Dermis microvascular lymphatic vessel endothelial cell (primary cell): ENCODE data around the gene SLC30A2. TPM values are rescaled to one million over a fixed set of nuclear protein-coding genes. Genes with fewer than 3 reads are reported as not detected.
A peak's percentile ranks its signal among the peaks of the same experiment; 100 is the strongest.
"Not testable (repeated sequence)": the region's sequence is repeated elsewhere in the genome, so short reads cannot be mapped to it uniquely, and the experiment has no call there.

Experiments used
- DNase-seq, 2 donors: peaks; one replicate each; pipeline versions ENCODE4 v3.0.0 to v3.0.0-alpha.2; 2010; ENCODE audit warnings: low read depth in 2 of 2
- total RNA-seq: library from RNA; depleted of rRNA; stranded (reverse); fragments of >200 nt; gene quantifications from 2 replicates; pipeline ENCODE4 v1.2.1, GENCODE V29; 2014

Gene SLC30A2, protein sequence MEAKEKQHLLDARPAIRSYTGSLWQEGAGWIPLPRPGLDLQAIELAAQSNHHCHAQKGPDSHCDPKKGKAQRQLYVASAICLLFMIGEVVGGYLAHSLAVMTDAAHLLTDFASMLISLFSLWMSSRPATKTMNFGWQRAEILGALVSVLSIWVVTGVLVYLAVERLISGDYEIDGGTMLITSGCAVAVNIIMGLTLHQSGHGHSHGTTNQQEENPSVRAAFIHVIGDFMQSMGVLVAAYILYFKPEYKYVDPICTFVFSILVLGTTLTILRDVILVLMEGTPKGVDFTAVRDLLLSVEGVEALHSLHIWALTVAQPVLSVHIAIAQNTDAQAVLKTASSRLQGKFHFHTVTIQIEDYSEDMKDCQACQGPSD
- 0.13 TPM in 1 of 2 replicates, not detected in the other for total RNA-seq

DNA sequence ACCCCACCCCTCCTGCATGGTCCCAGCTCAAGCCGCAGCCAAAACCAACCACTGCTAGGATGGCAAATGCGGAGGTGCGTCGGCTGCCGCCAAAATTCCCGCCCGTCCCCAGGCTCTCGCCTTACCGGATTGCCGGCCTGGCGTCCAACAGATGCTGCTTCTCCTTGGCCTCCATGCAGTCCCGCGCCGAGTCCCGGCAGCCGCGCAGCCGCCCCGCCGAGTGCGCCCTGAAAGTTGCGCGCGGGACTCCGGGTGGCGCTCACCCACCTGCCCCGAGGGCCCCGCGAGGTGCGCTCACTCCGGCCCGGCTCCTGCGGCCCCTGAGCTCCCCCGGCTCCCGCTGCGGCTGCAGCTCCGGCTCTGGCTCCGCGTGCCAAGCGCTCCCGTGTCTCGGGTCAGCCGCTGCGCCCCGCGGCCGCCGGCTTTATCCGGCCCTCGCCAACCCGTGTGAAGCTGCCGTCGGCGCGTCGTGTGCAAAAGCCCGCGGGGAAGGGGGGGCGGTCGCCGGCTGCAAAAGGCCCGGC lies at the start of gene SLC30A2:
TSS of gene SLC30A2 (minus strand) at position 397 of the 524 bp plus-strand sequence. CDS start at position 175, 222 bp downstream.
- no peak for DNase-seq

DNA sequence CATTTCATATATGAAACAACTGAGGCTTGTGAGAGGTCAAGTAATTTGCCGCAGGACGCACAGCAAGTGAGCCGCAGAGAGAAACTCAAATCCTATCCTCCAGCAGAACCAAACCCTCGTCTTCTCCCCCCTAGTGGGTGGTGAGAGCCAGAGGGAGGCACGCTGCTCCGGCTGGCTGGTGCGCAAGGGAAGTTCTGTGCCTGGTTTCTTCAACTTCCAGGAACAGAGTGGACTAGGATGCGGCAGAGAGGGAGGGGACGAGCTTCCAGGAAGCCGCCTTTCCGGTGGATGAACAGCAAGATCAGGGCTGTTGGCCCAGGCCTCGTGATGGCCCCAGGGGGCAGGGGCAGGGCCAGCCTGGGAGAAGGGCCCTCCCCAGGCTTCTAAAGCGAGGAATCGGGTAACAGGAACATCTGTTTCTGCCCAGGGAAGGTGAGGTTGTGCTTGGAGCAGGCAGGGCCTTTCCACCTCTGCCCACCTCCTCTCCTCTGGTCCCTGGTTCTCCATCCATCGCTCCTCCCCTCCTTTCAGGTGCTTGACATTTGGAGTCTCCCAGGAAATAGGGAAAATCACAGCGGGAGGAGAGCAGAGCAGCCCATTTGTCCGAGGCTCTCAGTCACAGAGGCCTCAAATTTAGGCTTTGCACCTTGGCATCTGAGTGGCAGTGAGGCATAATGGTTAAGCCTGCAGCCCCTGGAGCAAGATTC lies 48.9 kb upstream of the SLC30A2 start:
- peak in 1 of 2 donors; percentile 17 for DNase-seq

DNA sequence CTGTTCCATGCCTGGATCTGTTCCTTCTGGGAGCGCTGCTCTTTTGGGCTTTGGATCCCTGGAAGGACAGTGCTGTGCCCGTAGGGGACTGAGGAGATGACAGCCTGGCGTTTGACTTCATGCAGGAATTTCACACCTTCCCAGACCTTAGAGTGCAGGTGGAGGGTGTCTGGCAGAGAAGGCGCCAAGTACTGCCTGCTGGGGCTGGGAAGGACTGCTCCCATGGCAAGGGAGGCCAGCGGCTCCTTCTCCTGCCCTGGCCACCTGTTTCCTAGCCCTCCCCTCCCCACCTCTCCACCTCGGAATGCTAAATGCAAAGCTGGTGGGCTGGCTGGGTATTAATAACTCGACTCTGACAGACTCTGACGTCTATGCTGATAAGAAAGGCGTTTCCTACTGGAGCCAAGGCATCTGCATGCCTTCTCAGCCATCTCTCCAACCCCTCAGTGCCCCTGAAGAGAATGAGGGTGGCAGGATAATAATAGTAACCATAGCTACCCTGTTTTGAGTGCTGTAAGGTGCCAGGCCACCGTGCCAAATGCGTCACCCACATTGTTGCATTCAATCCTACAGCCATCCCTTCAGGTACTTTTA lies 48.3 kb upstream of the SLC30A2 start:
- no peak for DNase-seq

DNA sequence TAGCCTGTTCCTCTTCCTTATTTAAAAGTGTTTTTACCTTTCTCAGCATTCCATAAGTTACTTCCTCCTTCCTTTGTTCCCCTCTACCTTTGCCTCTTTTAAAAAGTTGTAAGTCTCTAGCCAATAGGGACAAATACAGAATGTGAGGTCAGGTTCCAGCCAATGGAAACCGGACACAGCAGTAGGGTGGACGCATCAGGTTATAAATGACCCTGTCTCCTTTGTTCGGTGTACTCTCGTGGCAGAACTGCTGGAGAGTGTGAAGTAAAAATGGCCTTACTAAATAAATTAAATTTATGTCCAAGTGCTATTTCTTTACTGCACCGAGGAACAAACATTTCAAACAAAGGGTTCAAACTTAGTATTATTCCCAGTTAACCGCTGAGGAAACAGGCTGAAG lies 47.7 kb upstream of the SLC30A2 start:
- not testable (repeated sequence) for DNase-seq

DNA sequence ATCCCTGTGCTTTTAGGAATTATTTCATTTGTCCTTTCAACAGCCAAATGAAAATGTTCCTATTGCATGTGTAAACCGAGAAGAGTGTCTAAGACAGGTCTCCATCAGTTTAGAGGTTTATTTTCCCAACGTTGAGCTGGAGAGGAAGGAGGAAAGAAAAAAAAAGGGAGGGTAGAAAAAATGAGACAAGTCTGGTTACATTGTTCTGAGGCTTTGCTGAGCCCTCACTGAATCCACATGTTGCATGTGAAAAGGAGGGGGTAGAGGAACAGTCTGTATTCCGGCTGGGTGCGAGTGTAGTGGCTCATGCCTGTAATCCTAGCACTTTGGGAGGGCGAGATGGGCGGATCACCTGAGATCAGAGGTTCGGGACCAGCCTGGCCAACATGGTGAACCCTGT lies 46.5 kb upstream of the SLC30A2 start:
- DNase-seq: no peak

- no peak for DNase-seq
Observed at GRCh38 chr1:26090893-26091292, 45.0 kb upstream of the SLC30A2 start.

GRCh38 chr1:26089125-26089524 lies 43.2 kb upstream of the SLC30A2 start:
- no peak for DNase-seq

- no peak for DNase-seq
Observed at GRCh38 chr1:26084844-26085243, 38.9 kb upstream of the SLC30A2 start.

DNA sequence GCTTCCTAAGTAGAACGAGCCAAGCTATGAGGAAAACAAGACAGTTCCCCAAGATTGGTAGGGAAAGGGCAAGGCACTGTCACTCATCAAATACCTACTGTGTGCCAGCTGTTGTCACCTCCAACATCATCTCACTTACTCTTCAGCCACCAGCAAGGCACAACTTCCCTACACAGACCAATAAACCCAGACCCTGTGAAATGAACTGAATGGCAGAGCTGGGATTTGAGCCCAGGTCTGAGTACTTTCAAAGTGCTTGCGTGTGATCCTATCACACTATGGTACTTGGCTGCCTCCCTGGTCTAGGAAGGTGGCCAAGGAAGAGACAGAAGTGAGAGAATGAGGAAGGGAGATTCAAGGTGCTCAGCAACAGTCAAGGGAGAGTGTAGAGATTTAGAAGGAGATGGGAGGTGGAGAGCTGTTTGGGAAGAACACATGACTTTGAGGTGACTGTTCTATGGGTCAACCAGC lies 38.2 kb upstream of the SLC30A2 start:
- DNase-seq: no peak

DNA sequence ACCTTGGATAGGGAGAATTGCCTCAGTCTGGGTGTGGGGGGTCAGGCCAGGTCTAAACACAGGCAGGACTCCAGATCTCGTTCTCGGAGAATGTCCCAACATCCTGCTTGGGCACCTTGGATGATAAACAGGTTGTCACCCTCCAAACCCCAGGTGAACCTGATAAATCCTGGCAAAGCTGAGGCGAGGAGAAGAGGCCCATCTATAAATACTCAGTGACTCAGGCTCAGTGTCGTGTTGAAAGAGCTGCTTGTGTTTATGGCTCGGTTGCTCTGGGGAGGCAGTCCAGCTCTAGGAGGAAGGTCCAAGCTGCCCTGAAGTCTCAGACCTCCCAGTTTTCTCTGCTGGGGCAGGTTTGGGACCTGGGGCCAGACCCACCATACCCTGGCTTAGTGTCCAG lies 37.3 kb upstream of the SLC30A2 start:
- no peak for DNase-seq

GRCh38 chr1:26082020-26082350 lies 36.1 kb upstream of the SLC30A2 start:
- DNase-seq: no peak

DNA sequence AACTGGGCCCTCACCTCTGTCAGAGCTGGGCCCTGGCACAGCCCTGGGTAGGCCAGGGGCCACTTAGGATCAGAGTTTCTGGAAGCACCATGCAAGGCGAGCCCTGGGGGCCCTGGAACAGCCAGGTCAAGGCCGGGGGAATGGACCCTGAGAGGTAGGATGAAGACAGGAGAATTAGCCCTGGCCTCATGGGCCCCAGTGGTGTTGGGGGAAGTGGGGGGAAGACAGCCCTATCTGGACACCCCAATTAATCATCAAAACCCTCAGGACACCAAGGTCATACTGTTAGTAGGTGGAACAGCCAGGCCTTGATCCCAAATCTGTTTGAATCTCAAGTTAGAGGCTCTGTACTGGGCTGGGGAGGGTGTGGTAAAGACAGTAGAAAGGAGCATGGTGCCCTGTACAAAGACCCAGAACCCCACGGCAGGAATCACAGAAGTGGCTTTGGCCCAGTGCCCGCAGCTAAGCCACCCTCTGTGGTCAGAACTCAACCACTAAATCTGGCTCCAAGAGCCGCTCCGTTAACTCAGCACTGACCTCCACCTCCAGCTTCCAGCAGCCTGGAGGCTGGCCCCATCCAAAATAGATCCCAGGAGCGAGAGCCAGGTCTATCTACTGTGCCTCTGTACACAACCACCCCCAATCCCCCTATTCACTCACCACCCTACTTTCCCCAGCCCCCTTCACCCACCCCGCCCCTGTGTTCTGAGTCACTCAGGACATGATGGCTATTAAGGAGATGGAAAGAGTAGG lies 35.5 kb upstream of the SLC30A2 start:
- no peak for DNase-seq

GRCh38 chr1:26079960-26080814 lies 34.3 kb upstream of the SLC30A2 start:
- no peak for DNase-seq

DNA sequence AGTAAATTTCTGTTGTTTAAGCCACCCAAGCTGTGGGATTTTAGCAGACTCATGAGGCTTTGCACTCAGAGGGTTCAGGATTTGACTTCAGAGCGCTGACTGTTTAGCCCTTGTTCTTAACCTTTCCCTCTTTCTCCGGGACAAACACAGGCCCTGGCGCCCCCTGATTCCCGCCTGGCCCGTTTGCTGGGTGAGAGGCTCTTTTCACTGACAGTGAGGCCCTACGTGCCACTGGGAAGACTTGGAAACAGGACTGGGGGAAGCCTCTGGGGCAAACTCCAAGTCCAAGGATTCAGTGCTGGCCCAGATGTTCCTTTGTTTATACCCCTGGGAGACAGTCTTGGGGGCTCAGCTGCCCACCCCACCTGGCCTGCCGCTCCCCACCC lies 33.3 kb upstream of the SLC30A2 start:
- DNase-seq: no peak

GRCh38 chr1:26078286-26079177 lies 32.6 kb upstream of the SLC30A2 start:
- DNase-seq: no peak

DNA sequence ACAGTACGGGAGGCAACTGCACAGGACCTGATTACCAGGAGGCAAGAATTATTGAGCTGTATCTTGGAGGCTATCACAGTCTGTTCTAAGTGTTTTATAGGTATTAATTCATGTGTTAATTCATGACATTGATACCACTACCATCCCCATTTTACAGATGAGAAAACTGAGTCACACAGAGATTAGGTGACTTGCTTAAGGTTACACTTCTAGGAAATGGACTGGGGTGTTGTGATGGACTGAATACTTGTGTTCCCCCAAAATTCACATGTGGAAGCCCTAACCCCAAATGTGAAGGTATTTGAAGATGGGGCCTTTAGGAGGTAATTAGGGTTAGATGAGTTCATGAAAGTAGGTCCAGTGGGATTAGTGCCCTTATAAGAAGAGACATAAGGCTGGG lies 31.6 kb upstream of the SLC30A2 start:
- DNase-seq: no peak

DNA sequence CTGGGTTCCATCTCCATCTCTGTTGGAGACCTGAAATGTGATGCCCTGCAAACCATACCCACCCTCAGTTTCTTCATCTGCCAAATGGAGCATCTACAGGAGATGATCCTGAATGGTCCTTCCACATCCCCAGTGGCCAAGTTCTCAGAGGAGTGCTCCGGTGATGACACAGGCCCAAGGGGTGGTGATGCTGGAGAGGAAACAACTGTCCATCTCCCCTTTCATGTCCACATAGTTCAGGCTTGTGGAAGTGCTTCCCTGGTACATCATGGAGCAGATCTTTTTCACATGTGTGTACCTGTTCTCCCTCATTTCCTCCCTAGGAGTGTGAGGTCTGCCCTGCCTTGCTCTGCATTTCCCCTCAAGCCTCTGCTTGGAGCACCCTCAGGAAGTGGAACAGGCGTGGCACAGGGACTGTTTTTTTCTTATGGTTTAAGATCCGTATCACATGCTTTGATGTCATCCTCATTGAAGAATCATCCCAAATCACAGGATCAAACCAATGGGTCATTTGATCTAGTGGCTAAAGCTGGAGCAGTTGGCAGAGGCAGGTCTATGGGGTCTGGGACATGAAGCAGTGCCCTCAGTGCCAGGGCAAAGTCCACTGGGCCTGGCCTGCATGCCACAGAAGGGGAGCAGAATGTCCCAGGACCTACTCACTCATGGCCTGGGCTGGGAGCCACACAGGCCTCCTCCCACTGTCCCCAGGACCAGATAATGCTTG lies 29.7 kb upstream of the SLC30A2 start:
- DNase-seq: no peak

GRCh38 chr1:26072305-26072704 lies 26.4 kb upstream of the SLC30A2 start:
- peak in 1 of 2 donors; percentile 38 for DNase-seq

- no peak for DNase-seq
Observed at GRCh38 chr1:26070963-26071342, 25.0 kb upstream of the SLC30A2 start.
